ENCODE results near the gene C2orf78. TPM values are rescaled to one million over a fixed set of nuclear protein-coding genes. Genes with fewer than 3 reads are reported as not detected.

C2orf78 gene
- total and polyA plus RNA-seq, 2 of the 4 experiments (the other 2 are of a cell fraction) = 0.03 TPM; not detected in 1

Other genes starting within 250 kb of the C2orf78 start
- not detected in 2 replicates for gene NAT8, start 141.8 kb upstream of the C2orf78 start, total RNA-seq (2012; rRNA removed)
- gene NAT8, start 141.8 kb upstream of the C2orf78 start, polyA plus RNA-seq (2012; rRNA removed) = not detected in 2 replicates
- gene TPRKB, start 46.8 kb upstream of the C2orf78 start, total RNA-seq (2012; rRNA removed) = 37.6 and 52.2 TPM in 2 replicates
- 29.8 and 35.3 TPM in 2 replicates for gene TPRKB, start 46.8 kb upstream of the C2orf78 start, polyA plus RNA-seq (2012; rRNA removed)
- 25.6 and 28.6 TPM in 2 replicates for gene DUSP11, start 4.1 kb upstream of the C2orf78 start, total RNA-seq (2012; rRNA removed)
- gene DUSP11, start 4.1 kb upstream of the C2orf78 start, polyA plus RNA-seq (2012; rRNA removed) = 21.8 and 22.4 TPM in 2 replicates
- gene STAMBP, start 44.8 kb downstream of the C2orf78 start, total RNA-seq (2012; rRNA removed) = 33.9 and 38.7 TPM in 2 replicates
- gene STAMBP, start 44.8 kb downstream of the C2orf78 start, polyA plus RNA-seq (2012; rRNA removed) = 29.7 and 29.8 TPM in 2 replicates
- gene ACTG2, start 108.8 kb downstream of the C2orf78 start, total RNA-seq (2012; rRNA removed) = 349 and 523 TPM in 2 replicates
- gene ACTG2, start 108.8 kb downstream of the C2orf78 start, polyA plus RNA-seq (2012; rRNA removed) = 887 and 899 TPM in 2 replicates
- 57.2 and 66.3 TPM in 2 replicates for gene DGUOK, start 142.7 kb downstream of the C2orf78 start, total RNA-seq (2012; rRNA removed)
- gene DGUOK, start 142.7 kb downstream of the C2orf78 start, polyA plus RNA-seq (2012; rRNA removed) = 111 and 116 TPM in 2 replicates
- gene TET3, start 200.7 kb downstream of the C2orf78 start, total RNA-seq (2012; rRNA removed) = 1.6 and 1.7 TPM in 2 replicates
- gene TET3, start 200.7 kb downstream of the C2orf78 start, polyA plus RNA-seq (2012; rRNA removed) = 1.8 TPM in 2 replicates

All from IMR-90 (cell line).